H1 (cell line): ENCODE data around the gene PRG2. TPM values are rescaled to one million over a fixed set of nuclear protein-coding genes. Genes with fewer than 3 reads are reported as not detected.

Experiments used
- CTCF ChIA-PET: fragments of 300-600 bp; sonication (Branson Sonifier 250); formaldehyde crosslinking; loops from one replicate; lab custom pipeline; 2021; ENCODE audit not compliant: partially characterized antibody; lab: Charles Lee
- POLR2A ChIA-PET: fragments of 300-600 bp; sonication (Branson Sonifier 250); formaldehyde crosslinking; loops from one replicate; lab custom pipeline; 2021; ENCODE audit warnings: inconsistent platforms; ENCODE audit not compliant: partially characterized antibody; lab: Charles Lee
- DNase-seq, 2 experiments: peaks; one replicate each; pipeline versions ENCODE4 v3.0.0 to v3.0.0-alpha.2; 2010 to 2022; ENCODE audit warnings: low spot score in 2 of 2, low read depth in 1 of 2, mixed read lengths in 1 of 2
- FAIRE-seq: peaks from 2 replicates; lab custom pipeline; 2011; peaks lifted over from hg19 to GRCh38; lab: Jason Lieb, UNC
- H2AFZ ChIP-seq: 2 replicates; pipeline ENCODE4 v1.8.1; 2012; ENCODE audit warnings: low read length, inconsistent platforms
- H2AK5ac ChIP-seq: 2 replicates; pipeline ENCODE4 v1.6.1; 2013; ENCODE audit warnings: low read depth, low read length
- H2BK120ac ChIP-seq: replicated peaks from 2 replicates; pipeline ENCODE3; 2013; ENCODE audit warnings: low read depth, low read length, inconsistent platforms
- H2BK12ac ChIP-seq: 2 replicates; pipeline ENCODE4 v1.6.1; 2013; ENCODE audit warnings: low read depth, low read length
- H2BK15ac ChIP-seq: 2 replicates; pipeline ENCODE4 v1.6.1; 2013; ENCODE audit warnings: low read length
- H2BK20ac ChIP-seq: 2 replicates; pipeline ENCODE4 v1.6.1; 2013; ENCODE audit warnings: low read length
- H2BK5ac ChIP-seq: 2 replicates; pipeline ENCODE4 v1.6.1; 2013; ENCODE audit warnings: low read depth, low read length
- H3K14ac ChIP-seq: 2 replicates; pipeline ENCODE4 v1.6.1; 2013; ENCODE audit warnings: inconsistent platforms; ENCODE audit not compliant: insufficient read length
- H3K18ac ChIP-seq: 2 replicates; pipeline ENCODE4 v1.6.1; 2013; ENCODE audit warnings: low read length; ENCODE audit errors: extremely low read depth
- H3K23ac ChIP-seq: 2 replicates; pipeline ENCODE4 v1.6.1; 2013; ENCODE audit warnings: inconsistent platforms; ENCODE audit not compliant: insufficient read length
- H3K23me2 ChIP-seq: 2 replicates; pipeline ENCODE4 v1.6.1; 2013; ENCODE audit warnings: low read depth, low read length
- H3K27ac ChIP-seq: 2 replicates; pipeline ENCODE4 v1.6.1; 2011; ENCODE audit warnings: low read depth, low read length, inconsistent platforms
- H3K27me3 ChIP-seq, 4 experiments: replicated peaks in 1 of 4; 1 replicate in 1 of 4; 2 replicates in 3 of 4; pipeline versions ENCODE4 v1.6.1 to v1.8.1; 2011 to 2013; ENCODE audit warnings: low read length in 3 of 4, mild to moderate bottlenecking in 3 of 4, inconsistent platforms in 2 of 4, mixed read lengths in 2 of 4, moderate library complexity in 1 of 4; ENCODE audit not compliant: control insufficient read depth in 3 of 4, insufficient read depth in 3 of 4; ENCODE audit errors: extremely low read depth in 1 of 4
- H3K36me3 ChIP-seq, 4 experiments: 2 replicates each; pipeline versions ENCODE4 v1.6.1 to v1.8.1; 2011 to 2013; ENCODE audit warnings: mild to moderate bottlenecking in 4 of 4, low read length in 3 of 4, moderate library complexity in 2 of 4, control low read depth in 1 of 4, inconsistent platforms in 1 of 4; ENCODE audit not compliant: insufficient read depth in 4 of 4, control insufficient read depth in 2 of 4
- H3K4ac ChIP-seq: replicated peaks from 2 replicates; pipeline ENCODE3; 2013; ENCODE audit warnings: low read length, low read depth, mixed read lengths, inconsistent platforms; ENCODE audit not compliant: insufficient read length
- H3K4me1 ChIP-seq, 4 experiments: replicated peaks in 1 of 4; 1 replicate in 1 of 4; 2 replicates in 3 of 4; pipeline versions ENCODE4 v1.6.1 to v1.8.1; 2011 to 2013; ENCODE audit warnings: low read length in 3 of 4, inconsistent platforms in 2 of 4, mixed read lengths in 1 of 4; ENCODE audit not compliant: insufficient read depth in 4 of 4, control insufficient read depth in 3 of 4
- H3K4me2 ChIP-seq, 2 experiments: 2 replicates each; pipeline versions ENCODE4 v1.6.1 to v1.8.1; 2011 to 2013; ENCODE audit warnings: low read depth in 2 of 2, low read length in 2 of 2, control low read depth in 1 of 2, inconsistent platforms in 1 of 2, mild to moderate bottlenecking in 1 of 2; ENCODE audit not compliant: insufficient read depth in 1 of 2
- H3K4me3 ChIP-seq, 4 experiments: fragments of 200-600, 300-600 bp in 1 of 4; sonication (generic), shearing (Covaris generic), sonication (Bioruptor Twin) in 1 of 4; 2 replicates each; pipeline versions ENCODE4 v1.5.1 to v1.8.1; 2011 to 2016; ENCODE audit warnings: low read length in 4 of 4, low read depth in 3 of 4, control low read depth in 2 of 4, inconsistent platforms in 2 of 4, mild to moderate bottlenecking in 2 of 4, mixed read lengths in 1 of 4, moderate library complexity in 1 of 4; ENCODE audit not compliant: insufficient read depth in 2 of 4; ENCODE audit errors: extremely low read depth in 1 of 4
- H3K56ac ChIP-seq: replicated peaks from 2 replicates; pipeline ENCODE3; 2013; ENCODE audit warnings: low read depth, mild to moderate bottlenecking, mixed read lengths, low read length, inconsistent platforms; ENCODE audit not compliant: insufficient read length
- H3K79me1 ChIP-seq: 2 replicates; pipeline ENCODE4 v1.6.1; 2013; ENCODE audit warnings: low read depth, low read length, control low read depth
- H3K79me2 ChIP-seq, 2 experiments: 2 replicates each; pipeline versions ENCODE4 v1.6.1 to v1.8.1; 2012 to 2013; ENCODE audit warnings: low read length in 2 of 2, mild to moderate bottlenecking in 2 of 2, inconsistent platforms in 1 of 2; ENCODE audit not compliant: insufficient read depth in 2 of 2, control insufficient read depth in 1 of 2
- H3K9ac ChIP-seq, 4 experiments: replicated peaks in 1 of 4; 1 replicate in 1 of 4; 2 replicates in 3 of 4; pipeline versions ENCODE4 v1.6.1 to v1.8.1; 2011 to 2013; ENCODE audit warnings: low read depth in 3 of 4, low read length in 3 of 4, control low read depth in 2 of 4, mild to moderate bottlenecking in 2 of 4, moderate library complexity in 2 of 4, inconsistent platforms in 1 of 4; ENCODE audit errors: extremely low read depth in 1 of 4
- H3K9me3 ChIP-seq, 2 experiments: 2 replicates each; pipeline versions ENCODE4 v1.6.1 to v1.8.1; 2012 to 2013; ENCODE audit warnings: mild to moderate bottlenecking in 2 of 2, moderate library complexity in 2 of 2, control low read depth in 1 of 2, inconsistent platforms in 1 of 2, low read depth in 1 of 2, low read length in 1 of 2, mixed read lengths in 1 of 2; ENCODE audit not compliant: insufficient read depth in 2 of 2
- H4K20me1 ChIP-seq, 2 experiments: replicated peaks in 1 of 2; 2 replicates each; pipeline versions ENCODE3 to v1.8.1; 2011 to 2013; ENCODE audit warnings: inconsistent platforms in 2 of 2, low read length in 2 of 2, mild to moderate bottlenecking in 1 of 2; ENCODE audit not compliant: insufficient read depth in 2 of 2, control insufficient read depth in 1 of 2
- H4K5ac ChIP-seq: 2 replicates; pipeline ENCODE4 v1.6.1; 2013; ENCODE audit warnings: low read length, low read depth, mixed read lengths, inconsistent platforms; ENCODE audit not compliant: insufficient read length
- H4K8ac ChIP-seq: 2 replicates; pipeline ENCODE4 v1.8.0; 2013; ENCODE audit warnings: mild to moderate bottlenecking, moderate library complexity, low read length, inconsistent platforms; ENCODE audit not compliant: insufficient read depth; ENCODE audit errors: extremely low read depth
- H4K91ac ChIP-seq: replicated peaks from 2 replicates; pipeline ENCODE3; 2013; ENCODE audit warnings: low read length, mixed read lengths, inconsistent platforms; ENCODE audit not compliant: insufficient read length
- BCL11A ChIP-seq, 2 experiments: IDR thresholded peaks; one replicate each; pipeline ENCODE4 v1.6.1; 2011; ENCODE audit warnings: low read depth in 2 of 2, low read length in 2 of 2, mild to moderate bottlenecking in 2 of 2
- CHD1 ChIP-seq: IDR thresholded peaks from 2 replicates; pipeline ENCODE4 v1.6.1; 2012; ENCODE audit warnings: low read depth, low read length, improper control_type of control experiment
- TEAD4 ChIP-seq: IDR thresholded peaks from 2 replicates; pipeline ENCODE4 v1.6.1; 2012; ENCODE audit warnings: low read depth, low read length, inconsistent platforms, mixed read lengths
- WGBS, 2 experiments: shearing (Covaris generic) in 1 of 2; methylation state at CpG; one replicate each; pipeline versions ENCODE4 v1.1.6 to v1.1.7; 2013 to 2015; ENCODE audit warnings: low lambda C conversion rate in 2 of 2, mixed read lengths in 2 of 2, inconsistent platforms in 1 of 2, low coverage in 1 of 2, missing lambda C conversion rate in 1 of 2; ENCODE audit not compliant: insufficient replicate concordance in 2 of 2, insufficient coverage in 1 of 2, insufficient read length in 1 of 2; ENCODE audit errors: extremely low coverage in 1 of 2, missing lambda C conversion rate in 1 of 2; 5-methylcytosine and 5-hydroxymethylcytosine counted together
- polyA plus RNA-seq, 7 experiments: library from polyadenylated mRNA; depleted of rRNA in 3 of 7; stranded (reverse) in 5 of 7; unstranded in 2 of 7; fragments of >200 nt in 5 of 7; fragments of 200-250 nt in 2 of 7; gene quantifications; 1 replicate in 5 of 7; 2 replicates in 1 of 7; 4 replicates in 1 of 7; pipeline versions ENCODE4 v1.2.1 to v1.2.3, GENCODE V29; 2011 to 2013; ENCODE audit warnings: missing spikeins in 2 of 7, mixed read lengths in 2 of 7
- total RNA-seq: library from RNA; stranded (reverse); fragmentation: NEBNext Ultra II Directional; extraction: Animal tissue kit (Norgen Biotek cat#: 25700); gene quantifications from 2 replicates; pipeline ENCODE4 v1.2.1, GENCODE V29; 2021
- TF ChIP-seq, protein P1 (sequence below), 3 experiments: IDR thresholded peaks; 1 replicate in 2 of 3; 2 replicates in 1 of 3; pipeline versions ENCODE4 v1.5.1 to v1.6.1; 2011; ENCODE audit warnings: low read length in 3 of 3, mild to moderate bottlenecking in 3 of 3, inconsistent platforms in 2 of 3, low read depth in 1 of 3, moderate library complexity in 1 of 3; ENCODE audit not compliant: insufficient read depth in 1 of 3; ENCODE audit errors: control extremely low read depth in 1 of 3
- TF ChIP-seq, protein P2 (sequence below): IDR thresholded peaks from 2 replicates; pipeline ENCODE4 v1.6.1; 2011; ENCODE audit warnings: low read depth, mild to moderate bottlenecking, low read length; ENCODE audit not compliant: insufficient read depth

PRG2 gene
- total and polyA plus RNA-seq, 2 of the 8 experiments (the other 6 are each of a cell fraction or from before 2014, with no cell fraction given), result 0.32 TPM; not detected in 1

DNA sequence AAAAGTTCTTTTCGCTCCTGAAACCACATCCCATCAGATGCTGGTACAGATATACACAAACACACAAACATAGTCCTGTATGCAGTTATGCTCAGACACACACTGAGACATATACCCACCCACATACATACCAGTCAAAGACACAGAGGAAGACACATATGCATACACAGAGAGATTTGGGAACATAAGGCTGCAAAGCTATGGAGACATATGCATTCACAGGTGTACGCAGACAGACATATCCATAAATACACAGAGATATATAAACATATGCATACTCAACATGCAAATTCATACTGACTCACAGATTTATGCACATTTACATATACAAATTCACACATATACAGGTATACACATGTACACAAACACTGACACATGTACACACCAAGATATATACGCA, 15.5 kb downstream of the PRG2 start:
- no peaks in the 10 kb centered on the region for H3K36me3 ChIP-seq
- H2BK12ac ChIP-seq, result no peak overlapping the region
- H3K23me2 ChIP-seq, result peaks cover 4% of the 10 kb centered on the region; the same call in 1 of the 2 replicates
- H3K56ac ChIP-seq, result no peak overlapping the region
- WGBS, 2 experiments, result 89% methylated on average over 3 of the region's 3 CpGs; no CpG with 5 or more reads in 1 of the 2 experiments
- no peak overlapping the region for H3K9ac ChIP-seq
- H4K20me1 ChIP-seq, result no peaks in the 10 kb centered on the region
- H3K18ac ChIP-seq, result no peak overlapping the region
- no peak overlapping the region for H3K4me2 ChIP-seq
- H3K14ac ChIP-seq, result no peak overlapping the region
- H3K23ac ChIP-seq, result no peak overlapping the region
- no peak overlapping the region for H4K8ac ChIP-seq
- no peak overlapping the region for H2BK120ac ChIP-seq
- no peak overlapping the region for H3K27ac ChIP-seq
- H3K9me3 ChIP-seq, result no peaks in the 10 kb centered on the region
- H3K4ac ChIP-seq, result no peak overlapping the region
- peaks cover 0 to 2% (median 0%) of the 10 kb centered on the region in 4 experiments; a peak in 2 of 7 replicates for H3K27me3 ChIP-seq
- no peak overlapping the region for H3K4me3 ChIP-seq
- no peak overlapping the region for H2AFZ ChIP-seq
- CTCF ChIA-PET, result interaction anchor here (0.6 kb wide), 1 partner anchor 123 kb away, joined by 3 read pairs; no protein-coding TSS in a partner anchor
- H2BK20ac ChIP-seq, result no peak overlapping the region
- H3K79me1 ChIP-seq, result no peaks in the 10 kb centered on the region
- no peak overlapping the region for H2BK5ac ChIP-seq
- H4K5ac ChIP-seq, result no peak overlapping the region
- no peak overlapping the region for H2BK15ac ChIP-seq
- FAIRE-seq, result no peak
- no peak for DNase-seq
- POLR2A ChIA-PET, result no interaction called here
- H3K4me1 ChIP-seq, result no peaks in the 10 kb centered on the region
- H3K79me2 ChIP-seq, result no peaks in the 10 kb centered on the region
- H4K91ac ChIP-seq, result no peak overlapping the region
- H2AK5ac ChIP-seq, result no peak overlapping the region
- TF ChIP-seq BCL11A (IDR thresholded peaks at IDR 0.05; ENCODE audit: low read depth in 2 of 2, low read length in 2 of 2), result no peak
- TF ChIP-seq, protein P1, sequence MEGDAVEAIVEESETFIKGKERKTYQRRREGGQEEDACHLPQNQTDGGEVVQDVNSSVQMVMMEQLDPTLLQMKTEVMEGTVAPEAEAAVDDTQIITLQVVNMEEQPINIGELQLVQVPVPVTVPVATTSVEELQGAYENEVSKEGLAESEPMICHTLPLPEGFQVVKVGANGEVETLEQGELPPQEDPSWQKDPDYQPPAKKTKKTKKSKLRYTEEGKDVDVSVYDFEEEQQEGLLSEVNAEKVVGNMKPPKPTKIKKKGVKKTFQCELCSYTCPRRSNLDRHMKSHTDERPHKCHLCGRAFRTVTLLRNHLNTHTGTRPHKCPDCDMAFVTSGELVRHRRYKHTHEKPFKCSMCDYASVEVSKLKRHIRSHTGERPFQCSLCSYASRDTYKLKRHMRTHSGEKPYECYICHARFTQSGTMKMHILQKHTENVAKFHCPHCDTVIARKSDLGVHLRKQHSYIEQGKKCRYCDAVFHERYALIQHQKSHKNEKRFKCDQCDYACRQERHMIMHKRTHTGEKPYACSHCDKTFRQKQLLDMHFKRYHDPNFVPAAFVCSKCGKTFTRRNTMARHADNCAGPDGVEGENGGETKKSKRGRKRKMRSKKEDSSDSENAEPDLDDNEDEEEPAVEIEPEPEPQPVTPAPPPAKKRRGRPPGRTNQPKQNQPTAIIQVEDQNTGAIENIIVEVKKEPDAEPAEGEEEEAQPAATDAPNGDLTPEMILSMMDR (IDR thresholded peaks at IDR 0.05; ENCODE audit: control extremely low read depth in 1 of 3, insufficient read depth in 1 of 3, low read depth in 1 of 3, low read length in 3 of 3), result no peak
- TF ChIP-seq, protein P2, sequence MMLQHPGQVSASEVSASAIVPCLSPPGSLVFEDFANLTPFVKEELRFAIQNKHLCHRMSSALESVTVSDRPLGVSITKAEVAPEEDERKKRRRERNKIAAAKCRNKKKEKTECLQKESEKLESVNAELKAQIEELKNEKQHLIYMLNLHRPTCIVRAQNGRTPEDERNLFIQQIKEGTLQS, result no peak
- TF ChIP-seq CHD1, result no peak
- no peak for TF ChIP-seq TEAD4
